ENCODE measurements around the gene TRMU. TPM values are rescaled to one million over a fixed set of nuclear protein-coding genes. Genes with fewer than 3 reads are reported as not detected.

TRMU gene
- total and polyA plus RNA-seq, 2 of the 4 experiments (the other 2 are of a cell fraction): 19.0 to 36.4 TPM

- Histone ChIP-seq H4K8ac (ENCODE audit: low read depth in 2 of 2, low read length in 2 of 2) (no peak overlapping the region), H2BK5ac (ENCODE audit: low read depth, low read length, poor library complexity, severe bottlenecking) (no peak overlapping the region), H3K36me3 (ENCODE audit: control insufficient read depth, insufficient read depth, low read length) (no peaks in the 10 kb centered on the region), H2AK5ac (ENCODE audit: low read depth, low read length) (no peak overlapping the region), H3K27ac (ENCODE audit: insufficient read depth, low read length) (no peak overlapping the region), H3K79me1 (ENCODE audit: low read depth in 1 of 2, low read length in 2 of 2) (no peaks in the 10 kb centered on the region), H3K9me1 (ENCODE audit: insufficient read depth, low read length) (no peaks in the 10 kb centered on the region; the same call in 1 of the 2 replicates), H3K4me3 (ENCODE audit: insufficient read depth, low read depth, low read length) (no peak overlapping the region), H4K5ac (ENCODE audit: low read depth, low read length) (no peak overlapping the region), H3K18ac (ENCODE audit: low read depth, low read length) (no peak overlapping the region), H3K9me3 (ENCODE audit: control insufficient read depth, insufficient read depth, low read length) (no peaks in the 10 kb centered on the region), H2AK9ac (replicated peaks; ENCODE audit: low read depth, low read length, poor library complexity) (no peak overlapping the region), H2BK20ac (ENCODE audit: low read depth, low read length) (no peak overlapping the region), H3K4me1 (ENCODE audit: control insufficient read depth, insufficient read depth, low read length) (no peaks in the 10 kb centered on the region), H4K20me1 (ENCODE audit: insufficient read depth, low read length) (no peaks in the 10 kb centered on the region), H4K91ac (ENCODE audit: insufficient read depth, low read depth, low read length) (no peak overlapping the region), H3K27me3 (ENCODE audit: control insufficient read depth, insufficient read depth, low read length) (peaks cover 15% of the 10 kb centered on the region; the same call in 1 of the 2 replicates), H3K4me2 (ENCODE audit: low read depth, low read length) (no peak overlapping the region), H2BK120ac (ENCODE audit: low read depth, low read length) (no peak overlapping the region), H2BK15ac (ENCODE audit: low read depth, low read length) (no peak overlapping the region), H3K9ac (ENCODE audit: low read depth, low read length) (no peak overlapping the region), H2AFZ (replicated peaks; ENCODE audit: low read length, poor library complexity) (no peak overlapping the region), H3K4ac (ENCODE audit: low read depth, low read length) (no peak overlapping the region), H3K14ac (replicated peaks; ENCODE audit: low read depth, low read length) (no peak overlapping the region), H3K23ac (ENCODE audit: low read depth, low read length) (no peak overlapping the region), H3K56ac (ENCODE audit: extremely low read depth, insufficient read depth, low read length) (no peak overlapping the region)
- ChIA-PET CTCF (interaction anchor here (2.1 kb wide), 1 partner anchor 176 kb away, joined by 26 read pairs; no protein-coding TSS in a partner anchor), POLR2A (ENCODE audit: unreplicated experiment) (no interaction called here)
- WGBS, 2 experiments (ENCODE audit: extremely low coverage in 2 of 2, insufficient read length in 1 of 2): 82% methylated on average over 12 of the region's 19 CpGs; no CpG with 5 or more reads in 1 of the 2 experiments
- in situ Hi-C loops (cut with MboI; ENCODE audit: low sequenced_read_pairs) (loop anchor here (5.0 kb wide), 1 partner anchor 176 kb away; no protein-coding TSS in a partner anchor), intact Hi-C loops (cut with micrococcal nuclease) (no loop called here), dilution Hi-C loops (cut with HindIII; ENCODE audit: low sequenced_read_pairs, unreplicated experiment) (no loop called here)
- no peak for ATAC-seq (ENCODE audit: low read depth)
- no TSS peak for BruUV-seq (replicated peaks)
- DNase-seq: no peak
- TF ChIP-seq RCOR1 (IDR thresholded peaks at IDR 0.05; ENCODE audit: insufficient replicate concordance, low read length) (no peak), CHD1 (IDR thresholded peaks at IDR 0.05; ENCODE audit: low read depth, low read length) (no peak), SMC3 (IDR thresholded peaks at IDR 0.05; ENCODE audit: low read depth, low read length) (no peak), FOS (IDR thresholded peaks at IDR 0.05; ENCODE audit: low read depth, low read length) (no peak), ELK1 (IDR thresholded peaks at IDR 0.05; ENCODE audit: borderline replicate concordance, low read depth, low read length) (no peak), MAZ (IDR thresholded peaks at IDR 0.05; ENCODE audit: borderline replicate concordance, low read depth, low read length) (no peak), MAFK (IDR thresholded peaks at IDR 0.05; ENCODE audit: low read depth, low read length) (no peak), POLR2A (IDR thresholded peaks at IDR 0.05; ENCODE audit: low read depth, low read length) (no peak), RFX5 (IDR thresholded peaks at IDR 0.05; ENCODE audit: low read depth, low read length) (no peak), MXI1 (IDR thresholded peaks at IDR 0.05; ENCODE audit: borderline replicate concordance, low read depth, low read length) (no peak), BHLHE40 (IDR thresholded peaks at IDR 0.05; ENCODE audit: low read depth, low read length) (no peak), CEBPB (IDR thresholded peaks at IDR 0.05; ENCODE audit: low read depth, low read length) (no peak), CTCF (conservative IDR thresholded peaks at IDR 0.05; ENCODE audit: low read depth, low read length) (no peak), USF2 (IDR thresholded peaks at IDR 0.05; ENCODE audit: low read depth, low read length) (no peak)
Observed at GRCh38 chr22:46366327-46366731, 30.8 kb downstream of the TRMU start.
